GM12892 (cell line): ENCODE data around the gene CACNG3.

ENCODE experiments used
- POLR2A ChIP-seq: IDR thresholded peaks from 2 replicates; pipeline ENCODE4 v1.6.1; 2011; ENCODE audit warnings: low read depth, low read length, control low read depth
- POLR2AphosphoS5 ChIP-seq: IDR thresholded peaks from 2 replicates; pipeline ENCODE4 v1.6.1; 2011; ENCODE audit warnings: low read depth, low read length, control low read depth
- TAF1 ChIP-seq: IDR thresholded peaks from 2 replicates; pipeline ENCODE4 v1.6.1; 2011; ENCODE audit warnings: low read depth, mild to moderate bottlenecking, control low read depth, low read length, borderline replicate concordance

DNA sequence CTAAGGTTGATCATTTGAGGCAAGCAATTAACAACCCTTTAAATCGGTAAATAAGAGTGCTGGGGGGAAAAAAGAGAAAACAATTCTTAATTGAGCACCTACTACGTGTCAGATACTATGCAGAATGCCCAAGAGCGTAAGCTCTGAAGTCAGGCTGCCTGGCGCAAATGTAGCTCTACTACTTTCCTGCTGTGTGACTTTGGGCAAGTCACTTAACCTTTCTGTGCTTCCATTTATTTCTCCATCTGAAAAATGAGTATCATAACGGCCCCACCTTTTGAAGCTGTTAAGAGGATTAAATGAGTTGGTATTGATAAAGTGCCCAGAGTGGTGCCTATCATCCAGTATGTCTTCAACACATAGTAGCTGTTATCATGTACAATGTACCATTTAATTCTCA lies 102.0 kb downstream of the CACNG3 start:
- TF ChIP-seq POLR2AphosphoS5 (no peak), POLR2A (no peak), TAF1 (no peak)
